PC-9 (cell line): ENCODE data around the gene PHOSPHO2.

ENCODE experiments used
- CTCF ChIP-seq: fragments of 200-600 bp; sonication (generic); conservative IDR thresholded peaks from 2 replicates; pipeline ENCODE4 v1.6.1; 2017; ENCODE audit warnings: mixed run types, antibody characterized with exemption, mild to moderate bottlenecking, moderate library complexity
- EZH2 ChIP-seq: fragments of 200-600 bp; sonication (generic); IDR thresholded peaks from 2 replicates; pipeline ENCODE4 v1.8.0; 2017; ENCODE audit warnings: antibody characterized with exemption, low read depth

DNA sequence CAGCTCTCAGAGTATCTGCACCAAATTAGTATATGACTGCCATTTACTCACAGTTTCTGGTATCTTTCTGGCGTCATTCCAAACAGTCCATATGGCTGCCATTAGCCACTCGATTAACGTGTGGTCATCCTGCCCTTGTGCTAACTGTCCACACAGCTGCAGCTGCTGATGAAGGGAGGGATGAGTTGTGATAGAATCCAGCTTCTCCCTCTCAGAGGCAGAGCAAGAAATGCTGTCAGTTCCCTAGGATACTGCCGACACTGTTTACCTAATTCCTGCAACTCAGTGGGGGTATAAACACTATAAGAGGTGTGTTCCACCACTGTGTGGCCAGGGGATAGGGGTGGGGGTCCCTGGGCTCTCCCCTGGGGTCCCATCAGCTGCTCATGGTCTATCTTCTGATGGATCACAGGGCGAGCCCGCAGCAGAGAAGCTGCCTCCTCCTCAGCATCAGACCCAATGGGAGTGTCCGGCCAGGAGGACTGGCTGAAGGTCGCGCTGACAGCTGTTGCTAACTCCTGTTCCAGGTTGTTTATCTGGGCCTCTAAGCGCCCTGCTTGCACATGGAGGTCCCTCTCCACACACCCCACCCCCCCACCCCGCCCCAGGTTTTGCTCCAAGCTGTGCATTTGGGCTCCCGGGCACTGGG is 22.1 kb downstream of the PHOSPHO2 start:
- TF ChIP-seq CTCF: no peak
- no peak for TF ChIP-seq EZH2
